Endothelial cell of umbilical vein (primary cell): ENCODE results near the gene UNC5B. TPM values are rescaled to one million over a fixed set of nuclear protein-coding genes. Genes with fewer than 3 reads are reported as not detected.
A peak's percentile ranks its signal among the peaks of the same experiment; 100 is the strongest.

Source experiments
- BruUV-seq: library from RNA; stranded (reverse); fragments of 400-500 nt; replicated peaks from 2 replicates; lab custom pipeline; 2021; lab: Mats Ljungman, UMichigan
- CTCF ChIA-PET: fragments of 300-600, 350-600 bp; sonication (Branson Sonifier 250); formaldehyde crosslinking; loops from one replicate; lab custom pipeline; 2021; ENCODE audit warnings: antibody characterized with exemption, inconsistent platforms; lab: Charles Lee
- POLR2A ChIA-PET: fragments of 300-600, 350-600 bp; sonication (Branson Sonifier 250); formaldehyde crosslinking; loops from one replicate; lab custom pipeline; 2021; ENCODE audit warnings: antibody characterized with exemption, inconsistent platforms; lab: Charles Lee
- DNase-seq: peaks from one replicate; pipeline ENCODE4 v3.0.0-alpha.2; 2011; ENCODE audit warnings: low read depth, low spot score
- FAIRE-seq: peaks from 2 replicates; lab custom pipeline; 2011; peaks lifted over from hg19 to GRCh38; lab: Jason Lieb, UNC
- H2AFZ ChIP-seq: 2 replicates; pipeline ENCODE4 v1.6.0; 2012; ENCODE audit warnings: low read depth, low read length, control low read depth, inconsistent platforms
- H3K27ac ChIP-seq: 2 replicates; pipeline ENCODE4 v1.5.1; 2011; ENCODE audit warnings: low read depth, mild to moderate bottlenecking, control low read depth, low read length, moderate library complexity; ENCODE audit not compliant: insufficient read depth
- H3K27me3 ChIP-seq, 2 experiments: 2 replicates each; pipeline versions ENCODE4 v1.6.0 to v1.6.1; 2011; ENCODE audit warnings: low read length in 2 of 2, mixed read lengths in 1 of 2; ENCODE audit not compliant: control insufficient read depth in 2 of 2, insufficient read depth in 2 of 2
- H3K36me3 ChIP-seq, 2 experiments: 2 replicates in 1 of 2; 3 replicates in 1 of 2; pipeline ENCODE4 v1.5.1; 2011; ENCODE audit warnings: low read length in 2 of 2, mild to moderate bottlenecking in 1 of 2, moderate library complexity in 1 of 2; ENCODE audit not compliant: control insufficient read depth in 2 of 2, insufficient read depth in 2 of 2; ENCODE audit errors: extremely low read depth in 1 of 2
- H3K4me1 ChIP-seq: 3 replicates; pipeline ENCODE4 v1.5.1; 2011; ENCODE audit warnings: mild to moderate bottlenecking, low read length; ENCODE audit not compliant: control insufficient read depth, insufficient read depth; ENCODE audit errors: extremely low read depth
- H3K4me2 ChIP-seq: 2 replicates; pipeline ENCODE4 v1.6.1; 2011; ENCODE audit warnings: low read length, control low read depth, mixed read lengths; ENCODE audit not compliant: insufficient read depth
- H3K4me3 ChIP-seq, 3 experiments: fragments of 200-600 bp in 1 of 3; sonication (generic), shearing (Covaris generic) in 1 of 3; replicated peaks in 1 of 3; 2 replicates each; pipeline ENCODE4 v1.5.1; 2011 to 2016; ENCODE audit warnings: control low read depth in 3 of 3, low read length in 3 of 3, mild to moderate bottlenecking in 2 of 3, inconsistent platforms in 1 of 3, low read depth in 1 of 3, moderate library complexity in 1 of 3; ENCODE audit not compliant: insufficient read depth in 1 of 3
- H3K79me2 ChIP-seq: 2 replicates; pipeline ENCODE4 v1.6.0; 2012; ENCODE audit warnings: low read length, inconsistent platforms; ENCODE audit not compliant: control insufficient read depth, insufficient read depth
- H3K9ac ChIP-seq: replicated peaks from 2 replicates; pipeline ENCODE3; 2011; ENCODE audit warnings: low read length, control low read depth; ENCODE audit not compliant: insufficient read depth; ENCODE audit errors: extremely low read depth
- H3K9me1 ChIP-seq: replicated peaks from 3 replicates; pipeline ENCODE4 v1.6.0; 2011; ENCODE audit warnings: mild to moderate bottlenecking, low read length; ENCODE audit not compliant: control insufficient read depth, insufficient read depth; ENCODE audit errors: extremely low read depth
- H3K9me3 ChIP-seq: replicated peaks from 2 replicates; pipeline ENCODE4 v1.5.1; 2012; ENCODE audit warnings: low read length, inconsistent platforms; ENCODE audit not compliant: control insufficient read depth, insufficient read depth
- H4K20me1 ChIP-seq: replicated peaks from 2 replicates; pipeline ENCODE3; 2011; ENCODE audit warnings: mild to moderate bottlenecking, low read length; ENCODE audit not compliant: control insufficient read depth, insufficient read depth; ENCODE audit errors: extremely low read depth
- EZH2 ChIP-seq: IDR thresholded peaks from 2 replicates; pipeline ENCODE4 v1.6.1; 2012; ENCODE audit warnings: borderline replicate concordance, low read depth, mild to moderate bottlenecking, moderate library complexity, low read length, inconsistent platforms; ENCODE audit not compliant: severe bottlenecking
- FOS ChIP-seq: IDR thresholded peaks from 2 replicates; pipeline ENCODE4 v1.6.1; 2011; ENCODE audit warnings: mild to moderate bottlenecking, low read length, moderate library complexity, borderline replicate concordance; ENCODE audit not compliant: insufficient read depth
- GATA2 ChIP-seq: IDR thresholded peaks from 2 replicates; pipeline ENCODE4 v1.7.0; 2011; ENCODE audit warnings: low read depth, mild to moderate bottlenecking, moderate library complexity, mixed read lengths, low read length; ENCODE audit not compliant: insufficient read length, insufficient read depth
- JUN ChIP-seq: IDR thresholded peaks from 2 replicates; pipeline ENCODE4 v1.6.1; 2011; ENCODE audit warnings: borderline replicate concordance, low read depth; ENCODE audit not compliant: insufficient read length, insufficient read depth
- MYC ChIP-seq: IDR thresholded peaks from one replicate; pipeline ENCODE4 v1.6.1; 2011; ENCODE audit warnings: mild to moderate bottlenecking, low read depth, low read length
- POLR2A ChIP-seq: IDR thresholded peaks from 2 replicates; pipeline ENCODE4 v1.6.1; 2012; ENCODE audit warnings: low read depth, mild to moderate bottlenecking, control low read depth, low read length
- POLR2AphosphoS5 ChIP-seq: IDR thresholded peaks from 2 replicates; pipeline ENCODE4 v1.6.1; 2012; ENCODE audit warnings: low read depth, mild to moderate bottlenecking, control low read depth, low read length, moderate library complexity; ENCODE audit not compliant: insufficient read depth
- dilution Hi-C: fragments of 300-500 bp; cut with MboI; formaldehyde crosslinking; loops from one replicate; pipeline ENCODE4 v1.15.0; 2019; ENCODE audit warnings: low sequenced_read_pairs; ENCODE audit not compliant: extremely low pct_ligation_motif_present
- intact Hi-C: fragments of 100-400 bp; cut with micrococcal nuclease; formaldehyde crosslinking; loops from one replicate; pipeline ENCODE4 v1.10.0; 2022
- polyA plus RNA-seq, 4 experiments: library from polyadenylated mRNA; depleted of rRNA in 3 of 4; stranded (reverse) in 3 of 4; unstranded in 1 of 4; fragments of >200 nt; gene quantifications; 2 replicates each; pipeline versions ENCODE4 v1.2.1 to v1.2.3, GENCODE V29; 2011 to 2012; ENCODE audit warnings: missing spikeins in 1 of 4
- total RNA-seq: library from RNA; stranded (reverse); gene quantifications from 2 replicates; pipeline ENCODE4 v1.2.3, GENCODE V29; 2021
- TF ChIP-seq, protein P1 (sequence below), 2 donors: IDR thresholded peaks; 1 replicate in 1 of 2; 2 replicates in 1 of 2; pipeline ENCODE4 v1.5.1; 2011; ENCODE audit warnings: low read length in 2 of 2, mild to moderate bottlenecking in 2 of 2, moderate library complexity in 2 of 2, control low read depth in 1 of 2, inconsistent platforms in 1 of 2, low read depth in 1 of 2; ENCODE audit not compliant: insufficient read depth in 1 of 2; ENCODE audit errors: extremely low read depth in 1 of 2
- TF ChIP-seq, protein P2 (sequence below): IDR thresholded peaks from 2 replicates; pipeline ENCODE4 v1.6.1; 2011; ENCODE audit not compliant: insufficient read depth, insufficient read length

The UNC5B gene
- total and polyA plus RNA-seq, 2 donors (not counting 3 experiments of a cell fraction or from before 2014, with no cell fraction given), result 0.39 to 2.5 TPM

GRCh38 chr10:71316056-71316785 lies 103.9 kb downstream of the UNC5B start:
- H3K9me3 ChIP-seq, result no peaks in the 10 kb centered on the region
- no peaks in the 10 kb centered on the region for H3K36me3 ChIP-seq
- no peaks in the 10 kb centered on the region for H3K9me1 ChIP-seq
- no peaks in the 10 kb centered on the region for H3K79me2 ChIP-seq
- intact Hi-C loops, result loop anchor here (10.0 kb wide), 1 partner anchor 579 kb away; no protein-coding TSS in a partner anchor
- no peak overlapping the region for H3K27ac ChIP-seq
- no peak overlapping the region for H3K9ac ChIP-seq
- FAIRE-seq (peak; percentile 65), DNase-seq (peak; percentile 16)
- peaks cover 5 to 9% of the 10 kb centered on the region in 2 experiments for H3K27me3 ChIP-seq
- peaks cover 3% of the 10 kb centered on the region for H3K4me1 ChIP-seq
- TF ChIP-seq EZH2 (no peak), POLR2AphosphoS5 (no peak), MYC (no peak), FOS (no peak), JUN (no peak), POLR2A (no peak), GATA2 (no peak)
- TF ChIP-seq, protein P1, sequence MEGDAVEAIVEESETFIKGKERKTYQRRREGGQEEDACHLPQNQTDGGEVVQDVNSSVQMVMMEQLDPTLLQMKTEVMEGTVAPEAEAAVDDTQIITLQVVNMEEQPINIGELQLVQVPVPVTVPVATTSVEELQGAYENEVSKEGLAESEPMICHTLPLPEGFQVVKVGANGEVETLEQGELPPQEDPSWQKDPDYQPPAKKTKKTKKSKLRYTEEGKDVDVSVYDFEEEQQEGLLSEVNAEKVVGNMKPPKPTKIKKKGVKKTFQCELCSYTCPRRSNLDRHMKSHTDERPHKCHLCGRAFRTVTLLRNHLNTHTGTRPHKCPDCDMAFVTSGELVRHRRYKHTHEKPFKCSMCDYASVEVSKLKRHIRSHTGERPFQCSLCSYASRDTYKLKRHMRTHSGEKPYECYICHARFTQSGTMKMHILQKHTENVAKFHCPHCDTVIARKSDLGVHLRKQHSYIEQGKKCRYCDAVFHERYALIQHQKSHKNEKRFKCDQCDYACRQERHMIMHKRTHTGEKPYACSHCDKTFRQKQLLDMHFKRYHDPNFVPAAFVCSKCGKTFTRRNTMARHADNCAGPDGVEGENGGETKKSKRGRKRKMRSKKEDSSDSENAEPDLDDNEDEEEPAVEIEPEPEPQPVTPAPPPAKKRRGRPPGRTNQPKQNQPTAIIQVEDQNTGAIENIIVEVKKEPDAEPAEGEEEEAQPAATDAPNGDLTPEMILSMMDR (IDR thresholded peaks at IDR 0.05; ENCODE audit: extremely low read depth in 1 of 2, insufficient read depth in 1 of 2, low read depth in 1 of 2, low read length in 2 of 2), result no peak
- TF ChIP-seq, protein P2, sequence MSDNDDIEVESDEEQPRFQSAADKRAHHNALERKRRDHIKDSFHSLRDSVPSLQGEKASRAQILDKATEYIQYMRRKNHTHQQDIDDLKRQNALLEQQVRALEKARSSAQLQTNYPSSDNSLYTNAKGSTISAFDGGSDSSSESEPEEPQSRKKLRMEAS, result no peak
- no TSS peak for BruUV-seq
- no peak overlapping the region for H3K4me2 ChIP-seq
- no peak overlapping the region for H3K4me3 ChIP-seq
- H4K20me1 ChIP-seq, result no peaks in the 10 kb centered on the region
- POLR2A ChIA-PET, result no interaction called here
- CTCF ChIA-PET, result interaction anchor here (0.6 to 8.0 kb wide), 12 partner anchors 35 to 580 kb away, joined by 3 to 111 read pairs (median 4); partner anchors contain the start of gene VSIR
- dilution Hi-C loops, result no loop called here
- no peak overlapping the region for H2AFZ ChIP-seq
